HG03108 (cell line): ENCODE data around the gene LILRA1.
"Not testable (repeated sequence)": the region's sequence is repeated elsewhere in the genome, so short reads cannot be mapped to it uniquely, and the experiment has no call there.

Experiments
- ATAC-seq: cut with Tn5 transposase; IDR thresholded peaks from one replicate; pipeline ENCODE4 v1.9.1; 2021; ENCODE audit warnings: moderate library complexity; ENCODE audit not compliant: unreplicated experiment

The LILRA1 gene

GRCh38 chr19:54624234-54624633 is 30.8 kb downstream of the LILRA1 start:
- ATAC-seq = peak; percentile 13

- peak; percentile 41 for ATAC-seq
Observed at GRCh38 chr19:54624934-54625730, 31.7 kb downstream of the LILRA1 start.

DNA sequence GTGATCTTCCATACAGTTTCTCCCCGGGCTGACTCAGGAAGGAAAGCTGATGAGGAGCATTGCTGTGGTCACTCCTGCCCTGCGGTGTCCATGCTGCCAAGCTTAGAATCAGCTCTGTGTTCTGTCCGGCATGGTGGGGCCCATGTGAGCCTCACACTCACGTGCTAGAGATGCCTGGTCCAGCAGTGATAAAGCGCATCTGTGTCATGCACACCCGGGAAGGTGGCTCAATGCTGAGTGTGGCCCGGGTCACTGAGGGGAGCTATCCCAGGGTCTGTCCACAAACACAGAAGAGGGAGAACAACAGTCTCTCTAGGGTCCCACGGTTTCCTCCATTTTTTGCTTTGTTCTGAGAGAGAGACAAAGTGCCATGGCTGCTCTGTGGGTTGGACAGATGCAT is 33.3 kb downstream of the LILRA1 start:
- ATAC-seq = no peak

DNA sequence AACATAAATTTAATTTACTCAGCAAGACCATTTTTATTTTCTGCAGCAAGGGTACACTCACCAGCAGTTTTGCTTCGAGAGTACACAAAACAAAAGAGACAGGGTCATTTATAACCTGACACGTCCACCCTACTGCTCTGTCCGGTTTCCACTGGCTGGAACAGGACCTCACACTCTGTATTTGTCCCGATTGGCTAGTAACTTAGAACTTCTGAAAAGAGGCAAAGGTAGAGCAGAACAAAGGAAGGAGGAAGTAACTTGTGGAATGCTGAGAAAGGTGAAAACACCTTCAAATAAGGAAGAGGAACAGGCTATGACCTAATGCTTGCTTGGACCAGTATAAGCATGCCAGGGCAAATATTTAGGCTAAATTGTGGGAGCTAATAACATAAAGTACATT is 34.5 kb downstream of the LILRA1 start:
- not testable (repeated sequence) for ATAC-seq

- not testable (repeated sequence) for ATAC-seq
Observed at GRCh38 chr19:54630262-54630661, 36.8 kb downstream of the LILRA1 start, which contains the start of gene LILRB1. Gene LILRB1 (plus strand): TSS chr19:54630484. CDS start chr19:54631074, 590 bp downstream.

DNA sequence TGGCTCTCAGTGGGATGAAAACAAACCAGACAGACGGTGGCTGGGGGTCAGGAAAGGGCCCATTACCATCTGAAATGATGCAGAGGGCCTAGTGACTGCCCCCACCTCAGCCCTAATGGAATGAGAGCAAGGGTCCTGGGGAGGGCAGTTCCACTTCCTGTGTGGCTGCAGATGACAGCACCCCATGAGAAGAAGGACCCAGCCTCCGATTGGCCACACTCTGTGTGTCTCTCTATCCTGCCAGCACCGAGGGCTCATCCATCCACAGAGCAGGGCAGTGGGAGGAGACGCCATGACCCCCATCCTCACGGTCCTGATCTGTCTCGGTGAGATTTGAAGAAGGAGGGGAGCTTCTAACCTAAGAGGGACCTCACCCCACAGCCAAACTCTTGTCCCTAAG is 37.4 kb downstream of the LILRA1 start:
- ATAC-seq = no peak

DNA sequence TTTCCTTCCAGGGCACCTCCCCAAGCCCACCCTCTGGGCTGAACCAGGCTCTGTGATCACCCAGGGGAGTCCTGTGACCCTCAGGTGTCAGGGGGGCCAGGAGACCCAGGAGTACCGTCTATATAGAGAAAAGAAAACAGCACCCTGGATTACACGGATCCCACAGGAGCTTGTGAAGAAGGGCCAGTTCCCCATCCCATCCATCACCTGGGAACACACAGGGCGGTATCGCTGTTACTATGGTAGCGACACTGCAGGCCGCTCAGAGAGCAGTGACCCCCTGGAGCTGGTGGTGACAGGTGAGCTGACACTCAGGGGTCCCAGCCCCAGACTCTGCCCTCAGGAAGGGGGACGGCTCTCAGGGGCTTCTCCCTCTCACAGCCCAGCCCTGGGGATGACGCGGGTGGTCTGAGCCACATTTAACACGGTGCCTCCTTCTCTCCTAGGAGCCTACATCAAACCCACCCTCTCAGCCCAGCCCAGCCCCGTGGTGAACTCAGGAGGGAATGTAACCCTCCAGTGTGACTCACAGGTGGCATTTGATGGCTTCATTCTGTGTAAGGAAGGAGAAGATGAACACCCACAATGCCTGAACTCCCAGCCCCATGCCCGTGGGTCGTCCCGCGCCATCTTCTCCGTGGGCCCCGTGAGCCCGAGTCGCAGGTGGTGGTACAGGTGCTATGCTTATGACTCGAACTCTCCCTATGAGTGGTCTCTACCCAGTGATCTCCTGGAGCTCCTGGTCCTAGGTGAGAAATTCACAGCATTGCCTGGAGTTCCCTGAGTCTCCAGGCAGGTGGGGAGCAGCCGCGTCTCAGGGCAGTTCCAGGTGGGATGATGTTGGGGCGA is 38.3 kb downstream of the LILRA1 start:
- not testable (repeated sequence) for ATAC-seq

- not testable (repeated sequence) for ATAC-seq
Observed at GRCh38 chr19:54632517-54632916, 39.1 kb downstream of the LILRA1 start.

DNA sequence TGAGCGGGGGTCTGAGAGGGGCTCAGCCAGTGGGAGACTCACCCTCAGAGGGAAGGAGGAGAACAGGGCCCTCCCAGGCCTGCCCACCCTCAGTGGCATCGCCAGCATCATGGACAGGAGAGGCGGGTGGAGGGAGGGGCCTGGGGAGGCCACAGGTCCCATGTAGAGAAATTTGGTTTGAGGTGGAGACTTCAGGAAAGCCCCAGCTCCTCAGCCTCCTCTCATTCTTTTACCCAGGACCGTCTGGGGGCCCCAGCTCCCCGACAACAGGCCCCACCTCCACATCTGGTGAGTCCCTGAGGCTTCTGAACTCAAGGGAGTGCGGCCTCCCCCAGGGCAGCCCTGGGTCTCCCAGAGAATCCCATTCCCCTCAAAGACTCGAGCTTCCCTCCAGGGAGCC is 40.0 kb downstream of the LILRA1 start:
- ATAC-seq = no peak

- not testable (repeated sequence) for ATAC-seq
Observed at GRCh38 chr19:54636081-54636480, 42.6 kb downstream of the LILRA1 start.

DNA sequence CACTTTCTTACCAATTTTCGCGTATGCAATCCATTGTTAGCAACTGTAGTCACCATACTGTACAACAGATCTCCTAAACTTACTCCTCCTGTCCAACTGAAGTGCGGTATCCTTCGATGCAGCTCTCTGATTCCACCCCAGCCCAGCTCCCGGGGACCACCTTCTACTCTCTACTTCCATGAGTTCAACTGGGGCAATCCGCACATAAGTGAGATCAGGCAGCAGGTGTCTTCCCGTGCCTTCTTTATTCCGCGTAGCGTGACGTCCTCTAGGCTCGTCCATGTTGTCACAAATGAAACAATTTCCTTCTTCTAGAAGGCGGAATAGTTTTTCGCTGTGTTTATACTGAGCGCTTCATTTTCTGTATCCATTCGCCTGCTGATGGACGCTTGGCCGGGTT is 45.3 kb downstream of the LILRA1 start:
- ATAC-seq = no peak

GRCh38 chr19:54642953-54643352 is 49.5 kb downstream of the LILRA1 start:
- ATAC-seq = not testable (repeated sequence)

- ATAC-seq = not testable (repeated sequence)
Observed at GRCh38 chr19:54643583-54643982, 50.2 kb downstream of the LILRA1 start.

GRCh38 chr19:54644056-54644455 is 50.6 kb downstream of the LILRA1 start:
- no peak for ATAC-seq

- ATAC-seq = no peak
Observed at GRCh38 chr19:54646331-54646841, 53.0 kb downstream of the LILRA1 start.

GRCh38 chr19:54648129-54648528 is 54.7 kb downstream of the LILRA1 start:
- ATAC-seq = no peak

DNA sequence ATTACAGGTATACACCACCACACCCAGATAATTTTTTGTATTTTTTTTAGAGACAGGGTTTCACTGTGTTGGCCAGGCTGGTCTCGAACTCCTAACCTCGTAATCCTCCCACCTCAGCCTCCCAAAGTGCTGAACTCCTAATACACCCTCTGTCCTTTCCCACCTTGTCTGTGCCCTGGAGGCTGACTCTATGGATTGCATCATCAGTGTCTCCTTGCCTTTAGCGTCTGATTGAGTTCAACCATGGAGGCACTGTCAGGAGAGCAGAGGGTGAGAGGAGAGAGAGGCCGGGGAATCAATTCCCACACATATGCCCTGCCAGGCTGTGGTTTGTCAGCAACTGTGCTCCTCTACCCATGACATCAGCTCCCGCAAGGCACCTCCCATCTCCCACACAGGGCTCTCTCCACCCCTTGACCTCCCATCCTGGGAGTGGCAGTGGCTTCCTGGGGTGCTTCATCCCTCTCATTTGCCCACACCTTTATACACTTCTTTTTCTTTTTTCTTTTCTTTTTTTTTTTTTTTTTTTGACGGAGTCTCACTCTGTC is 56.8 kb downstream of the LILRA1 start:
- no peak for ATAC-seq
